ENCODE data around the gene MISP.
"Not testable (repeated sequence)": the region's sequence is repeated elsewhere in the genome, so short reads cannot be mapped to it uniquely, and the experiment has no call there.

The MISP gene, protein sequence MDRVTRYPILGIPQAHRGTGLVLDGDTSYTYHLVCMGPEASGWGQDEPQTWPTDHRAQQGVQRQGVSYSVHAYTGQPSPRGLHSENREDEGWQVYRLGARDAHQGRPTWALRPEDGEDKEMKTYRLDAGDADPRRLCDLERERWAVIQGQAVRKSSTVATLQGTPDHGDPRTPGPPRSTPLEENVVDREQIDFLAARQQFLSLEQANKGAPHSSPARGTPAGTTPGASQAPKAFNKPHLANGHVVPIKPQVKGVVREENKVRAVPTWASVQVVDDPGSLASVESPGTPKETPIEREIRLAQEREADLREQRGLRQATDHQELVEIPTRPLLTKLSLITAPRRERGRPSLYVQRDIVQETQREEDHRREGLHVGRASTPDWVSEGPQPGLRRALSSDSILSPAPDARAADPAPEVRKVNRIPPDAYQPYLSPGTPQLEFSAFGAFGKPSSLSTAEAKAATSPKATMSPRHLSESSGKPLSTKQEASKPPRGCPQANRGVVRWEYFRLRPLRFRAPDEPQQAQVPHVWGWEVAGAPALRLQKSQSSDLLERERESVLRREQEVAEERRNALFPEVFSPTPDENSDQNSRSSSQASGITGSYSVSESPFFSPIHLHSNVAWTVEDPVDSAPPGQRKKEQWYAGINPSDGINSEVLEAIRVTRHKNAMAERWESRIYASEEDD

DNA sequence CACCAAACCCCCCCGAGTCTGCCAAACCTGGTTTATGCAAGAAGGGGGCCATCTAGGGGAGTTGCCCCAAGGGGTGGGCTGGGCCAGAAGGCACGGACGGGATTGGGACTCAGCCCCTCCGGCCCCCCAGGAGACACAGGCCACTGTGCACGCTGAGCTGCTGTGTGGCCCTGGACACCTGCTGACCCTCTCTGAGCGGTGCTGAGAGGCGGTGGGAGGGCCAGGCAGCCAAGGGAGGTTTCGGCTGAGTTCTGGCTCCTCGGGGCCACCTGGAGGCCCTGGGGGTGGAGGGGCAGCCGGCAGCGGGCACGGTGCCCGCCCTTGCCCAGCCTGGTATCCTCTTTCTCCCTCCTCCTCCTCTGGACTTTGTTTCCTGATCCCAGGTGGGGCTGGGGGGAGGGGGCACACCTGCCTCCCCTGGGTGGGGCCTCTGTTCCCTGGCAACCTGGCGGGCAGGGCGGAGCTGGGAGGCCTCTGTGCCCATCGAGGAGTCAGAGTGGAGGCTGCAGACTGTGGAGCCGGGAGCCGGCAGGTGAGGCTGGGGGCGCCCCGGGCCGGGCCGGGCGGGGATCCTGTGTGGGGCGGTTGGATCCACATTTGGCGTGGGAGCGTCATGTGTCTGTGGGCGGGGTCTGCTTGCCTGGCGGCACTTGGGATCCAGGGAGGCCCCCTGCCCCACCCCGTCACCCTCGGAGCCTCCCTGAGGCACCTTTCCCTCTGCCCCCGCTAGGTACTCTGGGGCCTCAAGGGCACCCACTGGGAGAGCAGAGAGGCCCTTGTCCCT, at the start of gene MISP:
TSS of gene MISP (plus strand) at position 473 of the 784 bp plus-strand sequence. CDS start 5,835 bp downstream, outside the sequence.
- FAIRE-seq: no peak

DNA sequence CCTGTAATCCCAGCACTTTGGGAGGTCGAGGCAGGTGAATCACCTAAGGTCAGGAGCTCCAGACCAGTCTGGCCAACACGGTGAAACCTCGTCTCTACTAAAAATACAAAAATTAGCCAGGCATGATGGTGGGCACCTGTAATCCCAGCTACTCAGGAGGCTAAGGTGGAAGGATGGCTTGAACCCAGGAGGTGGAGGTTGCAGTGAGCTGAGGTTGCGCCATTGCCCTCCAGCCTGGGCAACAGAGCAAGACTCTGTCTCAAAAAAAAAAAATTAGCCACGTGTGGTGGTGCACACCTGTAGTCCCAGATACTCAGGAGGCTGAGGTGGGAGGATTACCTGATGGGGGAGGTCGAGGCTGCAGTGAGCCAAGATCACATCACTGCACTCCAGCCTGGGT, 48.1 kb upstream of the MISP start:
- not testable (repeated sequence) for FAIRE-seq

DNA sequence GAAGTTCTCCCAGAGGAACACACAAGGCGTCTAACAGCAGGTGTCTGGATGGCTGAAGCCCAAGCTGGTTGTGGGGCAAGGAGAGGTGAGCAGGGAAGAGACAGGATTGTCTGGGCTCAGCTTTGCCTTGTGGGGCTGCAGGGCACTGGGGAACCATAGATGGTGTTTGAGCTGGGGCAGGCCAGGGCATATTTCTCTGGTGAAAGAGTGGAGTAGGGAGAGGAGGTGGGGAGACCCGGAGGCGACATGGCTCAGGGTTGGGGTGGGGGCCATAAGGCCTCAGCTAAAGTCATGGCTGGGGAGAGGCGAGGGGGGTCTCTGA, 47.6 kb upstream of the MISP start:
- no peak for FAIRE-seq

DNA sequence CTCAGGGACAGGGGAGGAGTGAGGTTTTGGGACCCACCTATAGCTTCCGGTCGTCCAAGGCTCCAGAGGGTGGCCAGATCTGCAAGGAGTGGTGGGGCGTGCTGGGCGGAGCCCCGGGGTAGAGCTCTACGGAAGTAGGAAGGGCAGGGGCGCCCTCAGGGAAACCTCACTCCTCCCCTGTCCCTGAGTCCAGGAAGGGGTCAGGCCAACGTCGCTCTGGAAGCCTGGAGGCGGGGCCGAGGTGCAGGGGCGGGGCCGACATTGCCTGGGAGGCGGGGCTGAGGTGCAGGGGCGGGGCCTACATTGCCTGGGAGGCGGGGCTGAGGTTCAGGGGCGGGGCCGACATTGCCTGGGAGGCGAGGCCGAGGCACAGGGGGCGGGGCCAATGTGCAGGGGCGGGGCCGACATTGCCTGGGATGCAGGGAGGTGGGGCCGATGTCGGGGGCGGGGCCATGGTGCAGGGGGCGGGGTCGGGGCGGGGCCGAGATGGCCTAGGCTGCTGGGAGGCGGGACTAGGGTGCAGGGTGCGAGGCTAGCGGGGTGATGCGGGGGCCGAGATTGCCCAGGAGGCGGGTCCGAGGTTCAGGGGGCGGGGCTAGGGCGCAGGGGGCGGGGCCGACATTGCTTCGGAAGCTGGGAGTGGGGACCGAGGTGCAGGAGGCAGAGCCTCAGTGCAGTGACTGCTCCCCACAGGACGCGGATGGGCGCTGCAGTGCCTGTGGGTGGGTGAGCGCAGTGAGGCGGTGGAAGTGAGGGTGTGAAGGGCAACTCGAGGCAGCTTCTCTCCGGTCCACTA, 47.1 kb upstream of the MISP start:
- FAIRE-seq: no peak

DNA sequence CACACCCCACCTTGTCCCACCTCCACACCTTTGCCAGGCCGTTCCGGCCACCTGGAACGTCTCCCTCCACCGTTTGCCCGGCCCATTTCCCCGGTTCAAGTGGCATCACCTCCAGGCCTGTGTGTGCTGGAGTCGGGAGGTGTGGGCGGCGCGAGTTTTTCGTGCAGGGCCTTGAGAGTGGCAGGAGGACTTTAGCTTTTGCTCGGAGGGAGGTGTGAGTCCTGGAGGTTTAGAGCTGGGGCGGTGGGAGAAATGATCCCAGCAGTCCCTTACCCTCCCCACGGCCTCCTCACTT, 46.5 kb upstream of the MISP start:
- FAIRE-seq: no peak

DNA sequence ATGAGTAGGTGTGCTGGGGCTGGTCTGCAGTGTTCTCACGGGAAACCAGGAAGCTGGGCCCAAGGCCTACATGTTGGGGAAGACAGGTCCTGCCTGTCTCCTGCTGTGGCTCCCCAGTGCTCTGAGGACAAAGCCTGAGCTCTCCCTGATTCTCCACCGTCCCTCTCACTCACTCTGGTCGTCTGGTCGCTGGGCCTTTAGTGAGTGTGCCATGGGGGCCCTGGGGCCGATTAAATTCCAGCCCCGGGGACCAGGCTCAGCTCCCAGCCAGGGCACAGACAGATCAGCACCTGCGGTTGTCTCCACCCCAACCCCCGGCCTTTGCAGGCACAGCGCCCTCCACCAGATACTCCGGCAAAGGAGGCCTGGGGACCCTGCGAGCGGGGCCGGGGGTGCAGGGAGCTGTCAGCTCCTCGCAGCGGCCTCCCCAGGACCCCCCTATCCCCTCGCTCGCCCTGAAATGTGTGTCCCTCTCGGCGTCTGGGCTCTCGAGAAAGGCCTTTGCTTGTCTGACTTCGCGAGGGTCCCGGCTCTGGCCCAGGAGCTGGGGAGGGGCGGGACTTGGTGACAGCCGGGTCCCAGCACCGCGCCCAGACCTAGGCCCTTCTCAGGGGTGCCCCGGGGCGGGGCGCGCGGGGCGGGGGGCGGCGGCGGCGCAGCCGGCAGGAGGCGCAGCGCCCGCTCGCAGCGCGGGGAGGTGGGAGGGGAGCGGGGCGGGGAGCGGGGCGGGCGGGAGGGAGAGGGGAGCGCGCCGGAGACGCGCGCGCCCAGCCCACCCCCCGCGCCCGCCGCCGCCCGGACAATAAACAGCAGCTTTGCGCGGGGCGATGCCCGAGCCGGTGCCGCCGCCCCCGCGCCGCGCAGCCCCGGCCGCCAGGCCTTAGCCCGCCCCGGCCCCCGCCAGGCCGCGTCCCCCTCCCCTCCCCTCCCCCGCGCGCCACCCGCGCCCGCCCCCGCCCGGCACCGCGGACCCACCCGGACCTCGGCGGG, 42.5 kb upstream of the MISP start, which contains the start of gene PALM:
TSS of gene PALM (plus strand) at position 782 of the 990 bp plus-strand sequence. CDS start 212 bp downstream, outside the sequence.
- FAIRE-seq: no peak

DNA sequence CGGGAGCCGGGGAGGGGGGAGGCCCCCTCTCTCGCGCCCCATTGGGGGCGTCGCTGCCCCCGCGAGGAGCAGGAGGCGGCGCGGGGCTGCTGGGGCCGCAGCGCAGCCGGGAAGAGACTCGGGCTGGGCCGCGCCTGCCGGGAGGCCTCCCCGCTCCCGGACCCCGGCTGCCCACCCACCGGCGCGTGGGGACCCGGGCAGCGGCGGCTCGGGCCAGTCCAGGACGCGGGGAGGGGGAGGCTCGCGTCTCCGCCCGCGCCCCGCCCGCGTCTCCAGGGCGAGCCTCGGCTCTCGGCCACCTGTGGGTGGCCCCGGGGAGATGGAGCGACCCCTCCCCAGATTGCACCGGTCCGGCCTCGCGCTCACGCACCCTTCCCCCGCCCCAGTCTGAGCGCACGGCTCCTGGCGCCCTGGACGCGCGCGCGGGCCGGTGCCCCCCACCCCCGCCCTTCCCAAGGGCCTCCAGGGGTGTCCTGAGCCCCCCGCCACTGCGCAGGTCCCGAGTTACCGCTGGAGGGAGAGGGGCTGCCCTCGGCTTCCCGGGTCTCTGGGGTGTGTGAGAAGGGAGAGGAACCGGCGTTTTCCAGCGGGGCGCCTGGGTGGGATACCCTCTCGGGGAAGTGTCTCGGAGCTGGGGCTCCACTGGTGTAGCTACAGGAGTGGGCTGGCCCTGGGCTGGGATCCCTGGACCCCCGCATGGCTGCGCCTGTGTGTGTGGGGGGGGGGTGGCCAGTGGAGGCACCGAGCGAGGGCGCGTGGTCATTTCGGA, 41.5 kb upstream of the MISP start:
- no peak for FAIRE-seq

DNA sequence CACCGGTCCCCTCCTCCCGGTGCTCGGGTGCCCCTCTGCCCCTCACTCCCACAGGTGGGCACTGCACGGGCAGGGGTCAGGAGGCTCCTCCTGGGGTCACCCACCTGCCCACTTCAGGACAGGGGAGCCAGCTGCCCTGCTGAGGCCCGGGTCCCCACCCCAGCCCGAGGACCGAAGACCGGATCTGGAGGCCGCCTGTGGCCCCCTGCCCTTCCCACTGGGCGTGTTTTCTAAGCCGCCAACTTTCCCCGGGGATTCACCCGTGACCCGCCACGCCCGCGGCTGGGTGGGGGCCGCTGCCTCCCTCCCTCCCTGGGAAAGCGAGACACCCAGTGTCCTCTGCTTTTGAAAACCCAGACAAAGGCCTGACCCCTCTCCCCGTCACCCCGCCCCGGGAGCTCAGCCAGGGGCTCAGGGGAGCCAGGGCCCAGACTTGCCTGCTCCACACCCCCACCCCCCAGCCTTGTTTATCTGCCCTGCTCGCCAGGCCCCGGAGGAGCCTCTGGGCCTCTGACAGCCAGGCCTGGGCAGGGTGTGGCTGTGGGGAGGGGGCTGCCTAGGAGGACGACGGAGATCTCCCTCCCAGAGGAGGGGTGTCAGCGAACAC, 40.8 kb upstream of the MISP start:
- FAIRE-seq: no peak

DNA sequence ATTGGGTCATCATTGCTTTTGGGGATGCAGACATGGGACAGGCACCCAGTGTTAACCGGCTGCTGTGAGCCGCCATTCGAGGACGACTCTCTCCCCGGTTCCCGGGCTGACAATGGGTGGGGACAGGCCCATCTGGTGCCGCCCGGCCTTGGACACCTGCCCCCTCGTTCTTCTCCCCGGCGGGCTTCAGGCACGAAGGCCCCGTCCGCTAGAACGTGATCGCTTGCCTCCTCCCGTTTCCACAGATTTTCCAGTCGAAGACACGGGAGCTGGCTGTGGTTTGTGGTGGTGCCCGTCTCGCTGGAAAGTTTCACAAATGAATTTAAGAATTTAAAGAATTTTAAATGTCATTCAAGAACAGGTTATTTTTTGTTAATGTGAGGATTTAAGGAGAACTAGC, 40.1 kb upstream of the MISP start:
- no peak for FAIRE-seq

DNA sequence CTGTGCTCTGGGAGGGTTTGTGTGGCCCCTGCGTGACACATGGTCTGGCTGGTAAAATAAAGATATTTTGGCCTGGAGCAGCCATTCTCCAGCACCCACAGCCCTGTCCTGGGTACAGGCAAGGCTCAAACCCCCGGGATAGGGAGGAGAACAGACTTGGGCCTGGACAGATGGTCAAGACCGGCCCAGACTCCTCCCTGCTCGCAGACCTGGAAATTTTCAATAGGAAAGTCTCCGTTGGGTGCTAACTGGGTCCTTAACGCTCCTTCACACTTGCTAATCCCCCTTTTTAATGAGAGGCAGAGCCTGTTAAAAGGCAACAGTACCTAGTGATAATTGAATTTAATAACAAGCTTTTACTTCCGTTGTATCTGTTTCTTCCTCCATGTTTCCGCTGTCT, 39.7 kb upstream of the MISP start:
- FAIRE-seq: no peak

DNA sequence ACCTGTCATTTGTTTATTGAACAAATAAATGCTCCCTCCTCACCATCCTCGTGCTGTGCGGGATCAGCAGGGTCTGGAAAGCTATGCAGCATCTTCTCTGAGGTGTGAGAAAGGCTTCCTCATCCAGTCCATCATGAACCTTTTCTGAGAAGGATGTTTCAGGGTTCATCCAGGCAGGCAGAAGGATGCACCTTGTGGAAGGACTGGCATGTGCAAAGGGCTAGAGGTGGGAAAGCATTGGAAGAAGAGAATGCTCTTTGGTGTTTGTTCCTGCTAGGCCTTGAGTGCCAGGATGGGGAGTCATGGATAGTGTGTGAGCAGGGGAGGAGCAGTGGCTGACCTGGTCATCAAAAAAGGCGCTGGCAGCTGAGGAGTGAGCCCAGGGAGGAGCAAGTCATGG, 35.6 kb upstream of the MISP start:
- no peak for FAIRE-seq

DNA sequence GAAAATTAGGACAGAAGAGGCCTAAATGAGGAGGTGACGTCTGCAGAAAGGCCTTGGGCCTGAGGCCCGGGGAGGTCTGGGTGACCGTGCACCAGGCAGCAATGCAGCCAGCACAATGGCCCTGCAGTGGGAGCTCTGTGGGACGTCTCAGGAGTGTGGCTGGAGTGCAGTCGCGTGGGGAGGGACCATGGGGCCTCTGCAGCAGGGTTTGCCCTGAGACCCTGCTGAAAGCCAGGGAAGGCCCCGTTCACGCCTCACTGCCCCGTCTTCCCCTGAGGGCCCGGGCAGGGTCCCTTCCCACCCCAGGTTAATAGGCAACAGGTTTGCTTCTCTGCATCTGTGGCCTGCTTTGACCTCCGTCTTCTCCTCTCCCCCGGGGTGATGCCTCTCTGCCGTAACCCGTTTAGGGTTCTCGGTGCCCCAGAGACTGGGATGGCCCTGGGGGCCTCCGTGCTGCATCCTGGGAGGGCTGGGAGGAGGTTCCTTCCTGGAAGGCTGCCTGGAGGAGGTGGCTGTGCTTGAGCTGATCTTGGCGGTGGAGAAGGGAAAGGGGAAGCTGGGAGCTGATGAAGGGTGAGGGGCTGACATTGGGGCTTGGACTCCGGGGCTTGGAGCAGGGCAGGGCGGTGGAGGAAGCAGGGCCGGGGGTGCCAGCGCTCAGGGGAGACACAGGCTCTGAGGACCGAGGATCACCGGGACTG, 32.5 kb upstream of the MISP start:
- no peak for FAIRE-seq

DNA sequence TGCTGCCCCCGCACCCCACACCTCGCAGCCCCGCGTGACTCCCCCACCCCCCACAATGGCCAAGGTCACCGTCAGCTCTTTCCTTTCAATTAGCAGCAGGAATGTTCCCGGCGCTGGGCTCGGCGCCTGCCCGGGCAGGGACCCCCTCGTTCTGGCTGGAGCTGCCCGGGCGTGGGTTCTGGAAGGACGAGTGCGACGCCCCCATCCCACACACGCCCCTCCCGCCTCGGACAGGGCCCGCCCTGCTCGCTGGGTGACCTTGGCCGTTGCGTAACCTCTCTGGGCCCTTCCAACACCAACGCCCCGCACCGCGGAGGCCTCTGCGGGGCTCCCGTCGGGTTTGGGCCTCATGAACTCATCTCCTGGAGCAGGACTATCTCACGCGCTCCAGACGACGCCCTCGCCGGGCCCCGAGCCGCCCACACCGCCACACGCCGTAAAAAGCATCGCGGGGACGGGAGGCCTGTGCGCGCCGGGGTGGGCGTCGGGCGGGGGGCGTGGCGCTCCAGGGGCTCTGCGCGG, 31.9 kb upstream of the MISP start:
- FAIRE-seq: no peak

DNA sequence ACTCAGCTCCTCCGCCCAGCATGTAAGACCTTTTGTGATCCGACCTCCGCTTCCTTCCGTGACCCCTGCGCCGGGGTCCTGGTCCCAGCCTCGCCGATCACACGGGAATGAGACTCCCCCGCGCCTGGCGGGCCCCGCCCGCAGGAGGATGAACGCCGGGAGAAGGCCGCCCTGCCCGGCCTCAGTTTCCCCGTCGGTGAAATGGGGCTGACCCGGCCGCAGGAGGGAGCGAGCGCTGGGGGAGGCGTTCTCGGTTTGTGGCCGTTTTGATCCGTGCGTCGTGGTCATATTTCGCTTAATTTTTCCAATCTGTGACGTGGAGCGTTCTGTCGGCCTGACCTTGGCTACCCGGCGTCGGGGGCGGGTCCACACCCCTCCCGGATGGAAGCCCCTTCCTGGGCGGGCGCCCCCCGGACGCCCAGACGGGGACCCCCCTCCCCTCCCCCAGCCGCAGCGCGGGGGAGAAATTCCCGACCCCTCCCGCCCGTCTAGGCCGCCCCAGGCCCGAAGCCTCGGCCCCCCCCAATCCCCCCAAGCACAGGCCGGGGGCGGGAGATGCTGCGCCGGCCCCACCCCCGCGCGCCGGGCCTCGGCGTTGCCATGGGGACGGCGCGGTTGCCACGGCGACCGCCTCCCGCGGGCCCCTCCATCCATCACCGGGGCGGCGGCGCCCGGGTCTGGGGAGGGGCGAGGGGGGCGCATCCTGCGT, 31.1 kb upstream of the MISP start:
- FAIRE-seq: no peak

DNA sequence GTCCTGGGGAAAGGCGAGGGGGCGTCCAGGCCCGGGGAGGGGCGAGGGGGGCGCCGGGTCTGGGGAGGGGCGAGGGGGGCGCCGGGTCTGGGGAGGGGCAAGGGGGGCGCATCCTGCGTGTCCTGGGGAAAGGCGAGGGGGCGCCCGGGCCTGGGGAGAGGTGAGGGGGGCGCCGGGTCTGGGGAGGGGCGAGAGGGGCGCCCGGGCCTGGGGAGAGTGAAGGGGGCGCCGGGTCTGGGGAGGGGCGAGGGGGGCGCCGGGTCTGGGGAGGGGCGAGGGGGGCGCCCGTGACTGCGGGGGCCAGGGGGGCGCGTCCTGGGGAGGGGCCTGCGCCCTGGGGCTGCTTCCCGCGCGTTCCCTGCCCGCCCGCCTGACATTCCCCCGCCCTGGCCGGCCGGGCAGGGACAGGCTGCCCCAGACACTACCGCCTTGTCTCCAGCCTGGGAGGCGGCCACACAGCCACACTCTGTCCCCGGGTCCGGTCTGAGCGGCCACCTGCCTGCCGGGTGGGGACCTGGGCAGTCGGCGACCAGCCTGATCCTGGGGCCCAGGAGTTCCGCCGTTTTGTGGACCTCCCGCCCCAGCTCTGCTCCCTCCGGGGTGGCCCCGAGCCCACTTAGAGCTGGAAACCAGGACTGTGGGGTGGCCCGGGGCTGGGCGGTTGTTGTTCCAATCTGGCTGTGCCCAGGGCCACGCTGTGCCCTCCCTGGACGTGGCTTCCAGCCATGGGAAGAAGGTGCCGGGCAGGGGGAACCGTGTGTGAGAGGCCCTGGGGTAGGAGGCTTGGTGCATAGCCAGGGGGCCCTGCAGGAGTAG, 30.4 kb upstream of the MISP start:
- FAIRE-seq: no peak

DNA sequence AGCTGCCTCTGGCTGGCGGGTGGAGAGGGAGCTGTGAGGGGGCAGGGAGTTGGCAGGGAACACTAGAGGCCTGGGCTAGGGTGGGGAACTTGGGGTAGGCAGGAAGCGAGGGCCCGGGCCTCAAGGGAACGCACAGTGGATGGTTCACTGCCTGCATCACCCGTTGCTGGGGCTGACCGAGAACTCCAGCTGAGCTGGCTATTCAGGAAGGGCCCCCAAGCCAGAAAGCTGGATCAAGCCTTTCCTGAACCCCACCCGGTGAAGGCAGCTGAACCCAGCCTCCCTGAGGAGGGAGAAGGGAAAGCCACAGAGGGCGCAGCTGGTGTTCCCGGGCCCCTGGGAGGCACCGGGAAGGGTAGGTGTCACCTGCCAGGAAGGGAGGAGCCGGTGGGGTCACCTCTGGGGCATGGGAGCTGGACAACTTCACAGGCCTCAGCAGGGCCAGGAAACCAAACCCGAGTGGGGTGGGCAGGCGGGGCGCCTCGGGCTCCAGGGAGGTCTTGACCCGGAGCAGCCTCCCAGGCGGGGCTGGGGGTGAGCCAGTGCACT, 28.3 kb upstream of the MISP start:
- FAIRE-seq: no peak

DNA sequence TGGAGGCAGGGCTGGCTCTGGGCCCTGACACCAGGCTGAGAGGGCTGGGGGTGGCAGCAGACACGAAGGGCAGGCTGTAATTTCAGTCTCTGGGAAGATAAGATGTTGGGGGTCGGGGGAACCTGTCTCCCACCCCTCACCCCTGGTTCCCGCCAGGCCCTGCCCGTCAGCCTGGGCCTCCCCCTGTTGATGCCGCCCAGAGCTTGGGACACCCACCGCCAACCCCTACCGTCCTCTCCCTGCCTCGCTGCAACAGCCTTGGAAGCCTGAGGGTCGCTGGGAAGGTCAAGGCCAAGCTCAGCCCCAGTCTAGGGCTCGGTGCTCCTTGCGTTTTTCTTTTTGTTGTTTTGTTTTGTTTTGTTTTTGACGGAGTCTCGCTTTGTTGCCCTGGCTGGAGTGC, 27.7 kb upstream of the MISP start:
- no peak for FAIRE-seq

DNA sequence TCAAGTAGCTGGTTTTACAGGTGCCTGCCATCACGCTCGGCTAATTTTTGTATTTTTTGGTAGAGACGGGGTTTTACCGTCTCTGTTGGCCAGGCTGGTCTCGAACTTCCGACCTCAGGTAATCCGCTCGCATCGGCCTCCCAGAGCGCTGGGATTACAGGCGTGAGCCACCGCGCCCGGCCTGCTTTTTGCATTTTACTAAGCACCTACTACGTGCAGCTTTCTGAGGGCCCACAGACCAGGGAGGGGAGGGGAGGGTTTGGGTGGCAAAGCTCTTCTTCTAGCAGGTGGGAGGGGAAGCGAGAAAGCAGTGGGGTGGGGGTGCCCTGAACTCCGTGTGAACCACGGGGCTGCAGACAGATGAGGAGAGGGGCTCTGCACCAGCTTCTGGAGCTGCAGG, 27.2 kb upstream of the MISP start:
- no peak for FAIRE-seq

Measured in endometrium (tissue), 2 donors.